HepG2 (cell line): ENCODE results near the gene FAM174C. TPM values are rescaled to one million over a fixed set of nuclear protein-coding genes. Genes with fewer than 3 reads are reported as not detected.
A peak's percentile ranks its signal among the peaks of the same experiment; 100 is the strongest.

Experiments
- ATAD3A ChIP-seq: sonication (generic); formaldehyde crosslinking; IDR thresholded peaks from 2 replicates; pipeline ENCODE4 v1.4.0; 2020; ENCODE audit warnings: missing genetic modification reagents
- FOXP1 ChIP-seq, 2 experiments: fragments of 450-650 bp in 1 of 2; IDR thresholded peaks; 2 replicates each; pipeline ENCODE4 v1.6.1; 2017 to 2018; ENCODE audit warnings: antibody characterized with exemption in 1 of 2
- MAFG ChIP-seq: sonication (generic); formaldehyde crosslinking; IDR thresholded peaks from 2 replicates; pipeline ENCODE4 v1.5.1; 2020; ENCODE audit warnings: mild to moderate bottlenecking, missing genetic modification reagents
- PHF8 ChIP-seq: sonication (generic); formaldehyde crosslinking; IDR thresholded peaks from 2 replicates; pipeline ENCODE4 v1.5.0; 2020; ENCODE audit warnings: missing genetic modification reagents
- PRPF4 ChIP-seq: fragments of 200-400 bp; formaldehyde crosslinking; IDR thresholded peaks from 2 replicates; pipeline ENCODE4 v1.6.1; 2016; ENCODE audit warnings: low read length, low read depth; ENCODE audit not compliant: poor library complexity, severe bottlenecking
- SNRNP70 ChIP-seq: fragments of 200-400 bp; formaldehyde crosslinking; IDR thresholded peaks from 2 replicates; pipeline ENCODE4 v1.6.1; 2017; ENCODE audit warnings: mild to moderate bottlenecking, low read depth, low read length, moderate library complexity
- SPEN ChIP-seq: sonication (generic); formaldehyde crosslinking; IDR thresholded peaks from 2 replicates; pipeline ENCODE4 v1.5.1; 2020; ENCODE audit warnings: low read depth, mild to moderate bottlenecking, missing genetic modification reagents
- SRY ChIP-seq: sonication (generic); formaldehyde crosslinking; IDR thresholded peaks from 2 replicates; pipeline ENCODE4 v1.8.0; 2022; ENCODE audit warnings: mild to moderate bottlenecking, missing genetic modification reagents
- TFDP2 ChIP-seq: sonication (generic); formaldehyde crosslinking; IDR thresholded peaks from 2 replicates; pipeline ENCODE4 v1.4.0; 2020; ENCODE audit warnings: missing genetic modification reagents
- TP53 ChIP-seq: sonication (generic); formaldehyde crosslinking; conservative IDR thresholded peaks from 2 replicates; pipeline ENCODE4 v1.4.0; 2020; ENCODE audit warnings: missing genetic modification reagents
- ZBTB44 ChIP-seq: sonication (generic); formaldehyde crosslinking; IDR thresholded peaks from 2 replicates; pipeline ENCODE4 v1.4.0; 2020; ENCODE audit warnings: missing genetic modification reagents
- ZKSCAN8 ChIP-seq: IDR thresholded peaks from 2 replicates; pipeline ENCODE4 v1.6.1; 2016; ENCODE audit warnings: borderline replicate concordance, missing genetic modification reagents, missing compliant biosample characterization
- ZNF326 ChIP-seq: sonication (generic); formaldehyde crosslinking; IDR thresholded peaks from 2 replicates; pipeline ENCODE4 v1.4.0; 2020; ENCODE audit warnings: missing genetic modification reagents, borderline replicate concordance
- ZNF335 ChIP-seq: sonication (generic); formaldehyde crosslinking; IDR thresholded peaks from 2 replicates; pipeline ENCODE4 v1.4.0; 2020; ENCODE audit warnings: missing genetic modification reagents
- ZNF557 ChIP-seq: sonication (generic); formaldehyde crosslinking; IDR thresholded peaks from 2 replicates; pipeline ENCODE4 v1.4.0; 2020; ENCODE audit warnings: missing genetic modification reagents
- ZNF644 ChIP-seq: IDR thresholded peaks from 2 replicates; pipeline ENCODE4 v1.6.1; 2016; ENCODE audit warnings: low read depth
- polyA plus RNA-seq, 8 experiments: library from polyadenylated mRNA; depleted of rRNA in 3 of 8; stranded (reverse) in 7 of 8; unstranded in 1 of 8; fragments of >200 nt; fragmentation: Illumina TruSeq in 4 of 8; extraction: Trizol in 4 of 8; gene quantifications; 2 replicates each; pipeline versions ENCODE4 v1.2.1 to v1.2.3, GENCODE V29; 2011 to 2016; ENCODE audit warnings: low read depth in 4 of 8, missing spikeins in 1 of 8, mixed read lengths in 1 of 8; ENCODE audit not compliant: insufficient read depth in 1 of 8
- total RNA-seq, 5 experiments: library from RNA; depleted of rRNA; stranded (reverse); fragments of >200 nt; fragmentation: Illumina TruSeq; extraction: Trizol; gene quantifications; 2 replicates each; pipeline ENCODE4 v1.2.3, GENCODE V29; 2016; ENCODE audit warnings: low read depth in 1 of 5
- TF ChIP-seq, protein P1 (sequence below): sonication (generic); formaldehyde crosslinking; IDR thresholded peaks from 2 replicates; pipeline ENCODE4 v1.5.0; 2020; ENCODE audit warnings: missing genetic modification reagents
- TF ChIP-seq, protein P2 (sequence below): sonication (generic); formaldehyde crosslinking; IDR thresholded peaks from 2 replicates; pipeline ENCODE4 v1.4.0; 2020; ENCODE audit warnings: low read depth, missing genetic modification reagents
- TF ChIP-seq, protein P3 (sequence below): sonication (generic); formaldehyde crosslinking; IDR thresholded peaks from 2 replicates; pipeline ENCODE4 v1.4.0; 2020; ENCODE audit warnings: missing genetic modification reagents, mild to moderate bottlenecking, borderline replicate concordance

Gene FAM174C
- total and polyA plus RNA-seq, 2 of the 13 experiments (the other 11 are each of a cell fraction or from before 2014, with no cell fraction given) = 19.5 to 31.3 TPM

DNA sequence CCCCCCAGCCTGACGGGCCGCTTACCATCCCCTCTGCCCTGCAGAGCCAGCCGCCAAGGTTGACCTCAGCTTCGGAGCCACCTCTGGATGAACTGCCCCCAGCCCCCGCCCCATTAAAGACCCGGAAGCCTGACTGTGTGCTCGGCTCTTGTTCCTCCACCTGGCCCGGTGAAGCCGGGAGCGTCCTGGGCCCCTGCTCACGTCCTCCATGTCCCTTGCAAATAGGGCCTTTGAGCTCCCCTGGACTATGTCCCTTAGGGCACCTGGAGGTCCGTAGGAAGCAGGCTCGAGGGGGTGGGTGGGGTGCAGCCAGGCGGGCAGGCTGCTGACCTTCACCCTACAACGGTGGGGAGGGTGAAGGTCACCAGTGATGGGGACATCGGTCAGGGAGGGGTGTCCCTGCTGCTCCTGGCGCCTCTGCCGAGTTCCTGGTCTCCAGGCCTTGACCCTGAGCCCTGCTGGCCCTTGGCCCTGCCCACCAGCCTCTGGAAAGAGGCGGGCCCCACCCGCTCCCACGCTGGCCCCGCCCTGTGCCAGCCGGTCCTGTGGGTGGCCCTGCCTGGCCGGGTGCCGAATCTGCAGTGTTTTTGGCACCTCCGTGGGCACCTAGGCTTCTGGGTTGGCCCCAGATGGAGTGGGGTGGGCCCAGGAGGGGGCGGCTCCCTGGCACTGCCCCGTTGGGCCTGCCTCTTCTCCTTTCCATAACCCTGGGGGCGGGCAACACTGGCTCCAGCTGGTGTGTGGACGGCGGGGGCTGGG lies 30.5 kb upstream of the FAM174C start (continued):
- TF ChIP-seq, protein P1, sequence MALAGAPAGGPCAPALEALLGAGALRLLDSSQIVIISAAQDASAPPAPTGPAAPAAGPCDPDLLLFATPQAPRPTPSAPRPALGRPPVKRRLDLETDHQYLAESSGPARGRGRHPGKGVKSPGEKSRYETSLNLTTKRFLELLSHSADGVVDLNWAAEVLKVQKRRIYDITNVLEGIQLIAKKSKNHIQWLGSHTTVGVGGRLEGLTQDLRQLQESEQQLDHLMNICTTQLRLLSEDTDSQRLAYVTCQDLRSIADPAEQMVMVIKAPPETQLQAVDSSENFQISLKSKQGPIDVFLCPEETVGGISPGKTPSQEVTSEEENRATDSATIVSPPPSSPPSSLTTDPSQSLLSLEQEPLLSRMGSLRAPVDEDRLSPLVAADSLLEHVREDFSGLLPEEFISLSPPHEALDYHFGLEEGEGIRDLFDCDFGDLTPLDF = peak; percentile 56
- no peak for TF ChIP-seq SNRNP70
- TF ChIP-seq ZNF557 (CRISPR knock-in tag) = no peak
- TF ChIP-seq TP53 (CRISPR knock-in tag) = no peak
- TF ChIP-seq, protein P2, sequence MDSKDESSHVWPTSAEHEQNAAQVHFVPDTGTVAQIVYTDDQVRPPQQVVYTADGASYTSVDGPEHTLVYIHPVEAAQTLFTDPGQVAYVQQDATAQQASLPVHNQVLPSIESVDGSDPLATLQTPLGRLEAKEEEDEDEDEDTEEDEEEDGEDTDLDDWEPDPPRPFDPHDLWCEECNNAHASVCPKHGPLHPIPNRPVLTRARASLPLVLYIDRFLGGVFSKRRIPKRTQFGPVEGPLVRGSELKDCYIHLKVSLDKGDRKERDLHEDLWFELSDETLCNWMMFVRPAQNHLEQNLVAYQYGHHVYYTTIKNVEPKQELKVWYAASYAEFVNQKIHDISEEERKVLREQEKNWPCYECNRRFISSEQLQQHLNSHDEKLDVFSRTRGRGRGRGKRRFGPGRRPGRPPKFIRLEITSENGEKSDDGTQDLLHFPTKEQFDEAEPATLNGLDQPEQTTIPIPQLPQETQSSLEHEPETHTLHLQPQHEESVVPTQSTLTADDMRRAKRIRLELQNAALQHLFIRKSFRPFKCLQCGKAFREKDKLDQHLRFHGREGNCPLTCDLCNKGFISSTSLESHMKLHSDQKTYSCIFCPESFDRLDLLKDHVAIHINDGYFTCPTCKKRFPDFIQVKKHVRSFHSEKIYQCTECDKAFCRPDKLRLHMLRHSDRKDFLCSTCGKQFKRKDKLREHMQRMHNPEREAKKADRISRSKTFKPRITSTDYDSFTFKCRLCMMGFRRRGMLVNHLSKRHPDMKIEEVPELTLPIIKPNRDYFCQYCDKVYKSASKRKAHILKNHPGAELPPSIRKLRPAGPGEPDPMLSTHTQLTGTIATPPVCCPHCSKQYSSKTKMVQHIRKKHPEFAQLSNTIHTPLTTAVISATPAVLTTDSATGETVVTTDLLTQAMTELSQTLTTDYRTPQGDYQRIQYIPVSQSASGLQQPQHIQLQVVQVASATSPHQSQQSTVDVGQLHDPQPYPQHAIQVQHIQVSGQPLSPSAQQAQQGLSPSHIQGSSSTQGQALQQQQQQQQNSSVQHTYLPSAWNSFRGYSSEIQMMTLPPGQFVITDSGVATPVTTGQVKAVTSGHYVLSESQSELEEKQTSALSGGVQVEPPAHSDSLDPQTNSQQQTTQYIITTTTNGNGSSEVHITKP (CRISPR knock-in tag) = peak; percentile 69
- no peak for TF ChIP-seq ZNF644 (CRISPR knock-in tag)
- 0 out of 2 replicates have a peak, but pooled peaks have one; percentile 20 for TF ChIP-seq ZKSCAN8
- TF ChIP-seq SRY (CRISPR knock-in tag) = peak; percentile 24; the same call in 1 of the 2 replicates
- TF ChIP-seq FOXP1 (IDR thresholded peaks at IDR 0.05) = no peak
- peak; percentile 69 for TF ChIP-seq FOXP1 (CRISPR knock-in tag; IDR thresholded peaks at IDR 0.05)
- TF ChIP-seq MAFG = no peak
- no peak for TF ChIP-seq PRPF4
- TF ChIP-seq ZBTB44 (CRISPR knock-in tag) = no peak
- 0 out of 2 replicates have a peak, but pooled peaks have one; percentile 29 for TF ChIP-seq PHF8 (CRISPR knock-in tag)
- TF ChIP-seq ZNF326 = no peak
- TF ChIP-seq TFDP2 (CRISPR knock-in tag) = peak; percentile 80
- TF ChIP-seq, protein P3, sequence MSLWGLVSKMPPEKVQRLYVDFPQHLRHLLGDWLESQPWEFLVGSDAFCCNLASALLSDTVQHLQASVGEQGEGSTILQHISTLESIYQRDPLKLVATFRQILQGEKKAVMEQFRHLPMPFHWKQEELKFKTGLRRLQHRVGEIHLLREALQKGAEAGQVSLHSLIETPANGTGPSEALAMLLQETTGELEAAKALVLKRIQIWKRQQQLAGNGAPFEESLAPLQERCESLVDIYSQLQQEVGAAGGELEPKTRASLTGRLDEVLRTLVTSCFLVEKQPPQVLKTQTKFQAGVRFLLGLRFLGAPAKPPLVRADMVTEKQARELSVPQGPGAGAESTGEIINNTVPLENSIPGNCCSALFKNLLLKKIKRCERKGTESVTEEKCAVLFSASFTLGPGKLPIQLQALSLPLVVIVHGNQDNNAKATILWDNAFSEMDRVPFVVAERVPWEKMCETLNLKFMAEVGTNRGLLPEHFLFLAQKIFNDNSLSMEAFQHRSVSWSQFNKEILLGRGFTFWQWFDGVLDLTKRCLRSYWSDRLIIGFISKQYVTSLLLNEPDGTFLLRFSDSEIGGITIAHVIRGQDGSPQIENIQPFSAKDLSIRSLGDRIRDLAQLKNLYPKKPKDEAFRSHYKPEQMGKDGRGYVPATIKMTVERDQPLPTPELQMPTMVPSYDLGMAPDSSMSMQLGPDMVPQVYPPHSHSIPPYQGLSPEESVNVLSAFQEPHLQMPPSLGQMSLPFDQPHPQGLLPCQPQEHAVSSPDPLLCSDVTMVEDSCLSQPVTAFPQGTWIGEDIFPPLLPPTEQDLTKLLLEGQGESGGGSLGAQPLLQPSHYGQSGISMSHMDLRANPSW (CRISPR knock-in tag) = peak; percentile 77; the same call in 1 of the 2 replicates
- peak; percentile 39; the same call in 1 of the 2 replicates for TF ChIP-seq ZNF335 (CRISPR knock-in tag)
- no peak for TF ChIP-seq ATAD3A (CRISPR knock-in tag)
- TF ChIP-seq SPEN (CRISPR knock-in tag) = peak; percentile 94; the same call in 1 of the 2 replicates
